ENCODE measurements around the gene PLEKHG5.

Gene PLEKHG5

GRCh38 chr1:6424619-6425593 lies 66.6 kb downstream of the PLEKHG5 start, which contains the start of gene ESPN:
TSS of gene ESPN (plus strand) at chr1:6424776. CDS start at chr1:6424956, 180 bp downstream.
- DNase-seq, result no peak

GRCh38 chr1:6424000-6424565 lies 67.4 kb downstream of the PLEKHG5 start:
- DNase-seq, result no peak

GRCh38 chr1:6423321-6423999 lies 68.0 kb downstream of the PLEKHG5 start:
- no peak for DNase-seq

DNA sequence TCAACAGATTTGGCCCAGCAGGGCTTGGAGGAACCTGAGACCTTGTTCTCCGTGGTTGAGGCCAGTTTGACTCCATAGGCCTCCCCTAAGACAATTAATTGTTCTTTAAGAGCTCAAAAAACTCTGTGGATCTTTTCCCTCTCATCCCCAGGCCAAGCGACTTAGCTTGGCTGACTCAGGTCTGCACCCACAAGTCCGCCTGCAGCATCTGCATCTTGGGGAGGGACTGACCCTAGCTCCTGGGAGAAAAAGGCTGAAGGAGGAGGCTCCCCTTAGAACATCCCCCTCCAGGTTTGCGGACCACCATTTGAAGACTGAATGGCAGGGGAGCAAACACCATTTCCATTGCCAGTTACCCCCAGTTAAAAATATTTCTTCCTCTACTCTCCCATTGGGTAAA lies 70.2 kb downstream of the PLEKHG5 start:
- no peak for DNase-seq

DNA sequence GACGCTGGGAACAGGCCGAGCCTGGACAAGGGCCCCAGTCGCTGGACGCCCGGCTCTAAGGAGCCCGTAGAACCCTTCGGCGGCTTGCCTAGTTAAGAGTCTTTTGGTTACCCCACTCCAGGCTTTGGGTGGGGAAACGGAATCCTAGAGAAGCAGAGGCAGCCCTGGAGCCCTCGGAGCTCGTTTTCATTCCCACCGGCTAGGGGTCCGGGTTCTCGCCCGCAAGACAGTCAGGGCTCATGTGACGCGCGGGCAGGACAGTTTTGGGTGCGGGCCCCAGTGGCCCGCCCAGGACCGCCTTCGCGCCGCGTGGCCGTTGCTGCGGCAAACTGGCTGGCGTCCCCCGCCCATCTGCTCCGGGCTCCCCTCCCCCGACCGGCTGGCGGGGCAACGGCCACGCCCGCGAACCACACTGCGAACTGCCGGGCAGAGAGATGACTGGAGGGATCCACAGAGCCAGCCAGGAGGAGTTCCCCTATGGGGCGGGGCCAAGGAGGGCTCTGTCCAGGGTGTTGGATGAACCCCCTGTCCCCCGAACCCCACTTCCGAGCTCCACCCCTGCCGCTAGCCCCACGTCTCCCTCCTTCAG lies 70.9 kb downstream of the PLEKHG5 start:
- DNase-seq, result peak; percentile 53

GRCh38 chr1:6419804-6420453 lies 71.5 kb downstream of the PLEKHG5 start, which contains the start of gene HES2:
TSS of gene HES2 (minus strand) at chr1:6419919. CDS start at chr1:6419820, 99 bp downstream.
- DNase-seq, result no peak

GRCh38 chr1:6419397-6419803 lies 72.1 kb downstream of the PLEKHG5 start:
- no peak for DNase-seq

- DNase-seq, result no peak
Observed at GRCh38 chr1:6418668-6419396, 72.6 kb downstream of the PLEKHG5 start.

- no peak for DNase-seq
Observed at GRCh38 chr1:6417961-6418667, 73.4 kb downstream of the PLEKHG5 start.

All from right hindlimb (tissue), 1 donor.